ENCODE measurements around the gene MDH2.

DNA sequence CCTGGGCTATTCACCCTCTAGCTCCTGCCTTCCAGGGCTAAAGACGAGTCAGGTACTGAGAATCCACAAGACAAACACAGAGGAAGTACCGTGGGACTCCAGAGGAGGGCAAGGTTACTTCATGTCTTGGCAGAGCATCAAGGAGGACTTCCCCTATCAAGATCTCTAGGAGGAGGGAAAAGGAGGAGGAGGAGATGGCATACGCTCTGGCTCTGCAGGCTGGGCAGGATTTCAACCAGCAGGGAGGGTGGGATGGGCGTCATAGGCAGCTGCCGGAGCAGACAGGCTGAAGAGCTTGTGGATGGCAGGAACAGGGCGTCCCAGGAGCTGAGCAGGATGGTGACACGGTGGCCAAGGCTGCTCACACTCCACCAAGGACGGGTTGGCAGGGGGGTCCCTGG, 21.3 kb downstream of the MDH2 start:
- no peak for TF ChIP-seq CTCF (IDR thresholded peaks at IDR 0.05; ENCODE audit: low read depth, low read length)
- no peak for TF ChIP-seq EZH2phosphoT487 (IDR thresholded peaks at IDR 0.05; ENCODE audit: low read depth)

Measured in OCI-LY3 (cell line).